Embryonic facial prominence (tissue), 1 donor: ENCODE measurements around the gene ADGRF1.
"Not testable (repeated sequence)": the region's sequence is repeated elsewhere in the genome, so short reads cannot be mapped to it uniquely, and the experiment has no call there.

Experiments used
- DNase-seq: peaks from one replicate; pipeline ENCODE4 v3.0.0-alpha.2; 2016; ENCODE audit errors: extremely low spot score

Gene ADGRF1

DNA sequence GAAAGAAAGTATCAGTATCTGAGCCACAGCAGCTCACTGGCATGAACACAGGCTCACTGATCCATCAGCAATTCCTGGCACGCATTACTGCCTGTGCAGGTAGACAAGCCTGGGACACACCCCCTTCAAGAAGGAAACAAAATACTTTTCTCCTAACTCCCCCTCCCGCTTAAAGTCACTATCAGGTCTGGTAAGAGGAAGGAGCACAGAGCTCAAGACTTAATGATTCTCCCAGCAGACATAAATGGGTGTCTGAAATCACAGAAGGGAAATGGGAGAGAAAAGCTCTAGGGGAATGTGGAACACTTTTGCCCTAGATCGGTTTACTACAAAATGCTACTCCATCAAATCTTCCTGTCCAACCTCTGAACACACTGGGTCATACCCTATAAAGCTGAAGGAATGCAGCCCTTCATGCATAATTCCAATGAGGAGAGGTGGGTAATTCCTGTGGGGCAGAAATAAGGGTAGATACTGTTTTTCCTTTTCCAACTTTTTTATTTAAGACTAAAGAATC lies at the start of gene ADGRF1:
TSS of gene ADGRF1 (minus strand) at position 58 of the 517 bp plus-strand sequence. CDS start 13,271 bp downstream, outside the sequence.
- no peak for DNase-seq

DNA sequence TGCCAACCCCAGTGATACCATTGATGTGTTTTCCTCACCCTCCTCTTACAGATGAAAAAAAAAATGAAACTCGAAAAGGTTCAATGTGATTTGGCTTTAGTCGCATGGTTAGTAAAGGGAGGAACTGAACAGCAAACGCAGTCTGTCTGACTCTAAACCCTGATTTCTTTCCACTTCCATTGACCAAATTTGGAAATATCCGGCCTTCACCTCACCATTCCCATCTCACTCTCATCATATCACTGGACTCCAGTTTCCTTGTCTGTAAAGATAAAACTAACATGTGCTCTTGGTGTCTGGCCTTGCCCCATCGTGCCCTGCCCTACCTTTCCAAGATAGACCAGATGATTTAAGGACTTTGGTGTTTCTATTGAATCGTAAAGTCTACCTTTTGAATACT lies 48.7 kb upstream of the ADGRF1 start:
- DNase-seq, result no peak

DNA sequence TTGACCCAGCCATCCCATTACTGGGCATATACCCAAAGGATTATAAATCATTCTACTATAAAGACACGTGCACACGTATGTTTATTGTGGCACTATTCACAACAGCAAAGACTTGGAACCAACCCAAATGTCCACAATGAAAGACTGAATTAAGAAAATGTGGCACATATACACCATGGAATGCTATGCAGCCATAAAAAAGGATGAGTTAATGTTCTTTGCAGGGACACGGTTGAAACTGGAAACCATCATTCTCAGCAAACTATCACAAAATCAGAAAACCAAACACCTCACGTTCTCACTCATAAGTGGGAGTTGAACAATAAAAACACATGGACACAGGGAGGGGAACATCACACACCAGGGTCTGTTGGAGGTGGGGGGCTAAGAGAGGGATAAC lies 47.3 kb upstream of the ADGRF1 start:
- DNase-seq, result not testable (repeated sequence)

DNA sequence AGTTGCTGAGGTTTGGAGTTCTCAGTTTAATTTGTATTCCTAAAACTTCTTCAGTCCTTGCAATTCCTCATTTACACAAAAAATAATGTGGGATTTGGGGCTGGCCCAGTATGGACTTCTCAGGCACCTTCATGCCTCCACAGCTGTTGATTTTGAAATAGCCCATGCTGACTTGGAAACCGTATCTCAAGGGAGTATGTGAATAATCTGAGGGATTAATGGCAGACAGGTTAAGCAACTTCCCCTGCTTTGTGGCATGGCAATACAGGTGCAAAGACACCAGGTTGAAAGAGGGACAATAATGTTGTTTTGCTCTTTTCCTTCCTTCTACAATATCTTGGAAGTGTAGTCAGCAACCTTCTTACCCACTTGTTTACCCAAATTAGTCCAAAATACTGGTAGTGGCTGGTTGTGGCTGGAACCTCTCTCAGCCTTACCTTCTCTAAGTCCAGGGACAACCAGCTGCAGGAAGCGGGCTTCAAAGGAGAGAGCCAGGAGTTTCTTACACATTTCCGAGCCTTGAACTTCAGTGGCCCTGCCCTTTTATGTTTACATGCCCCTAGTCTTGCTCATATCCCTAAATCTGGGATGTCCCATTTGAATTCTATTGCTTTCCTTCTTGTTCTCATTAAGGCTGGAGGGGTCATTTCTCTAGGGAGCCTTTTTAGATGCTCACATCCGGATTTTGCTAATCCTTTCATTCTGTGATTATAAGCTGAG lies 44.1 kb upstream of the ADGRF1 start:
- DNase-seq, result no peak

DNA sequence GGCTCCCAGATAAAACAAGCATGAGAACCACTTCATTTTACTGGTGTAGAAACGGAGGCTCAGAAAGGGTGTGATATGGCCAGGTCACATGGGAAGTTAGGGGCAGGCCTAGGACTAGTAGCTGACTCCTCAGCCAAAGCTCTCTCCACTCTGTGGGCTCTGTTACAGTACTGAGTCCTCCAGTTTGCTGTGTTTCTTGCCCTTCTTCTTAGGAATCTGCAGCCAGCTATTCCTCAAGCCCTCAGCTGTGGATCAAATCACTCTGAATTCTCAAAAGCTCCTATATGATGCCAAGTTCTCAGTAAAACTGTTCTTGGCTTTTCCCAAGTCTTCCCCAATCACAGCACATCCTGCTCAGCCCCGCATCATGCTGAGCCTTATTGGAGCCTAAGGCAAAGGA lies 42.5 kb upstream of the ADGRF1 start:
- DNase-seq, result no peak

DNA sequence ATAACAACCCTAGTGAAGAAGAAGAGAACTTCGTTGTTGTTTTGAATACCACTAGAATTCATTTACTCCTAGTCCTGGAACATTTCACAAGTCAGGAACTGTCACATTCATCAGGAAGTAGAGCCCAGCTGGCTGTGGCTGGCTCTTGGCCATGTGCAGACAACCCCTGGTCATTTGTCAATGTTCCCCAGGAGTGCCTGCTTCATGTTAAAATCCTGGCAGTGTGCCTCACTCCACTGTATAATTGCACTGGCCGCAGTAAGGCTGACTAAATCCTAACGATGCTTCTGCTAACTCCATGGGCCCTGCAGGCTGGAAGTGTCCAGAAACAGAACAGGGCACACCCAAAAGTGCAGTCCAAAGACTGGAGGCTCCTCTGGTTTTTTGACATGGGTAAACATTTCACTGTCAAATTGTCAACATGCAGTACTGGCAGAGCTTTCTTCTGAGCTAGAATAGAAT lies 41.5 kb upstream of the ADGRF1 start:
- no peak for DNase-seq

DNA sequence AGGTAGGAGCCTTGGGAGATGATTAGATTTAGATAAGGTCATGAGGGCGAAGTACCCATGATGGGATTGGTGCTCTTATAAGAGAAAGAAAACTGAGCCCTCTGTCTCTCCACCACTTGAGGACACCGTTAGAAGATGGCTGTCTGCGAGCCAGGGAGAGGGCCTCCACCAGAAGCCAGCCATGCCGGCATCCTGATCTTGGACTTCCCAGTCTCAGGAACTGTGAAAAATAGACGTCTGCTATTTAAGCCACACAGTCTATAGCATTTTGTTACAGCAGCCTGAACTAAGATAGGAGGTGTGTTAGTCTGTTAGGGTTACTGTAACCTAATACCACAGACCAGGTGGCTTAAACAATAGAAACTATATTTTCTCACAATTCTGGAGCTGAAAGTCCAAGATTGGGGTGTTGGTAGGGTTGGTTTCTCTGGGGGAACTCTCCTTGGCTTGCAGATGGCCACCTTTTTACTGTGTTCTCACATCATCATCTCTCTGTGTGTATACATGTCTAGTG lies 38.0 kb upstream of the ADGRF1 start:
- DNase-seq, result no peak

DNA sequence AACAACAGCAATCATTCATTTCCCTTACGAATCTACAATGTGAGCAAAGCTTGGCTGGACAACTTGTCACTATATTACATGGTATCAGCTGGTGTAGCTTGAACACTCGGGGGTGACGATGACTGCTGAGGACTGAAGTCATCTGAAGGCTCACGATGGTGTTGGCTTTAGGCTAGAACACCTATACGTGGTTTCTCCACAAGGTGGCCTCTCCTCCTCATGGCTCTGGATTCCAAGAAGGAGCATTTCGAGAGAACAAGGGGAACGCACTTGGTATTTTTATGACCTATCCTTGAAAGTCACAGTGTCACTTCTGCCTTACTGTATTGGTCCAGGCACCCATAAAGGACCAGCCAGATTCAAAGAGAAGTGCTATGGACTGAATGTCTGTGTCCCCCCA lies 37.5 kb upstream of the ADGRF1 start:
- no peak for DNase-seq

DNA sequence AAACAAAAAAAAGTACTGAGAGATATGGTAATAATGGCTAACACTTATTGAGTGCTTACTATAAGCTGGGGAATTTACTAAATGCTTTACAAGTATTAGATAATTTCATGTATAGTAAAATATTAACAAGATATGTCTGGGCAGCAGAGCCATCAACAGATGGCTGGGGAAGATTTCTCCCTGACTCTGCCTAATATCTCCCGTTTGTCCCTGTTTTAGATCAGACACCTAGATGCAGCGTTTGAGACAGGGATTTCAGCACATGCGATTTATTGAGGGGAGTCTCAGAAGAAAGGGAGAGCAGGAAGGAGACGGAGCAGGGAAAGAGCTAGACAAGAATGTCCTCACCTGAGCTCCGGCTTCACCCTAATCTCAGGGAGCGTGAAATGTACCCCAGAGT lies 36.9 kb upstream of the ADGRF1 start:
- DNase-seq, result no peak

DNA sequence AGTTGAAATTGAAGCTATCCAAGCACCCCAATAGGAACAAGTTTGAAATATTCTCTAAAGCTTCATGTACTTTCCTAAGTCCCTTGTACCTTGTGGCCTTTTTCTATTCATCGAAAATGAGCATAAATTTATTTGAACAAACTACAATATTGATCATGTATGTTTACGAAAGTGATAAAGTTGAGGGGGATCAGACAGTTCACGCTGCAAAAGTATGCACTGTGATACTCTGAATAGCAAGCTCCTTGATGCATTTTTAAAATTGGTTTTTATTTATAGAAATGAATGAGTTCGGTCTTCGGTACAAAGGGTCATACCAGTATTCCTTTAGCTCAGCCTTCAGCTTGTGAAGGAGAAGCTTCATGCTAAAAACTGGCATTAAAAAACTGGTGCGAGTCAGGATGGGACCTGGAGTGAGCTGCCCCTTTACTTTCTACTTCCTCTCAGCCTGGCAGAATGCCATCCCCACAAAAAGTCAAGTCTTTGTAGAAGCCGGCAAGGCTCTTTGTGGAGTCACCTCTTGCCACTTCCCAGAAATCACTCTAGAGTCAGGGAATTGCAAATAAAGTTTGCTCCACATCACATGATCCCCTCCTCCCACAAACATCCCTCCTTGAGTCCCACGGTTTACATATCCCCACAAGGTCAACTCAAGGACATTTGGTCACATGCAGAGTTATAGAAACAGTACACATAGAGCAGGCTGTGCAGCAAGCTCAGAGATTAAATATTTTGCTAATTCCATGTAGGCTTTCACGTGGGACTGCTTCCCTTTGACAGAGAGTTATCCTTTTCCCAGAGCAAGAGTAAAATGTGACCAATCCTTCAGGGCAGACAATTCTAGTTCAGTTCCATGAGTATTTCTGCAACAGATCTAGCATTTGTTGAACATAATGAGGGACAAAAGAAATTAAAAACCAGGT lies 34.6 kb upstream of the ADGRF1 start:
- no peak for DNase-seq

DNA sequence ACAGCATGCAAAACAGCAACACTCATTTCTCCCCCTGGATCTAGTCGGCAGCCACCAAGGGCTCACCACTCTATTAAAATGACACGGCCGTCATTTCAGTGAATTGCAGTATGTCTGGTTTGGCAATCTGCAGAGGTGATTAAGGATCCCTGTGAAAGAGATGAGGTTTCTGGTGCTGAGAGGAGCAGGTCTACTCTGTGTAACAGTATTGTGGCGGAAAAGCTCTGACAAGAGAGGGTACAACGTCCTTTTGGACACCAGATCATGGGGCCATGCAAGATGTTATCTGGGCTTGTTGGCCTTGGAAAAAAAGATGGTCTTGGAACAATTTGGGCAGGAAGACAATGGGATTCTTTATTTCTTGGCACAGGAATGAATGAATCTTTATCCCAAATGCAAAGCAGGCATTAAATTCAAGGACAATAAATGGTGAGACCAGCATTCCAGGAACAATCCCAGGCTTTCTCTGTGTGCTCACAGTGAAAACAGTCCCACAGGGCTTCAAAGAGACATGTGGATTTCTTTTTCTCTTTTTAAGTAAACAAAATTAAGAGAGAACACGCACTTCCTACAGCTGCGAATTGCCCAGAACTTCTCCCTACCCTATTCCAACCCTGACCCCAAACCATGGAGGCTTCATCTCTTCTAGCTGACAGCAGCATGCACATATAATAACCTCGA lies 33.7 kb upstream of the ADGRF1 start:
- no peak for DNase-seq

DNA sequence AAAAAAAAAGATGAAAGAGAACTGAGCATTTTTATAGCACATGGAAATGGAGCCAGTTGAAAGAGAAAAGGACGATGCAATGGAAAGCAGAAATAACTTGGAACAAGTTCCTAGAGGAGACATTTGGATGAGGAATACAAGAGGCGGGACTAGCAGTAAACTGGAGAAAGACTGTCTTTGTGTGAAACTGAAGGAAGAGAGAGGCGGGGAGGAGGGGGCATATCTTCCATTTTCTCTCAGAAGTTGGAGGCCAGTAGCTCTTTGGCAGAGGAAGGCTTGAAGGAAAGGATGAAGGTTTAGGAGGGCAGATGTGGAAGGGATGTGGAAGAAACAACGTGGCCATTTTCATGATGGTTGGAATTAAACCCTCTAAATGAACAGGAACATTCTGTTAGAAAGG lies 33.0 kb upstream of the ADGRF1 start:
- no peak for DNase-seq

DNA sequence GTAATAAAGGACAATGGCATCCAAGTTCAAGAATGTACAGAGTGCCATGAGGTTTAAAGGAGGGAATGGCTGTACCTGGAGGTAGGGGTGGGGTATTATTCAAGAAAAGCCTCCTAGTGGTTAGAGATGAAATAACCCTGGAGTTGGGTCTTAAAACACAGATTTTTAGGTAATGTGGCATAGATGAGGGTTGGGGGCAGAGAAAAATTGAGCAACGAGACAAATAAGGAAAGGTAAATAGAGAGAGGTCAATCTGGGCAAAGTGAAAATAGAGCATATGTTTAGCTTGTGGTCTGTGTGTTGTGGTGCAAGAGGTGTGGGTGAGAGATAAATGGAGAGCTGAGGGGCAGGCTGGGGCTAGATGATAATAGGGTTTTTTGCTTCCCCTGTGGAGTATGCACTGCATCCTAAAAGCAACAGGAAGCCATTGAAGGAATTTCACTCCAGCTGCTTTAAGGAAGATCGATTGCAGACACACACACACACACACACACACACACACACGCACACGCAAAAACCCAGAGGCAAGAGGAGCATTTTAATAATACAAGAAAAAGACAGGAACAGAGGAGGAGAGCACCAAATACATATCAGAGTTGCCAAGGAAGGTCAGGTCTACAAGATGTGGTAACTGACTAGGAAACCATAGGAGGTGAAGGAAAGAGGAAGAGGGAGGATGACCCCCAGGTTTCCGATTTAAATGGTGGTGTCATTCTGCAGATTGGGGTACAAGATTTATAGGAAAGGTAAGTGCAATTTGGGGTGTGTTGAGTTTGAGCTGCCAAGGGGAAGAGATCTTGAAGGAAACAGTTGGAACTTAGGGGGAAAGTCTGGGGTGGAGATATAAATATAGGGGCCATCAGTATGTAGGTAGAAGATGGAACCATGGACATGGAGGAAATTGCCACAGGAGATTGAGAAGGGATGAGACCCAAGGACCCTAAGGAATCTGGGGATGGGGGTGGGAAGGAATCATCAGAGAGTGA lies 31.3 kb upstream of the ADGRF1 start:
- DNase-seq, result no peak

DNA sequence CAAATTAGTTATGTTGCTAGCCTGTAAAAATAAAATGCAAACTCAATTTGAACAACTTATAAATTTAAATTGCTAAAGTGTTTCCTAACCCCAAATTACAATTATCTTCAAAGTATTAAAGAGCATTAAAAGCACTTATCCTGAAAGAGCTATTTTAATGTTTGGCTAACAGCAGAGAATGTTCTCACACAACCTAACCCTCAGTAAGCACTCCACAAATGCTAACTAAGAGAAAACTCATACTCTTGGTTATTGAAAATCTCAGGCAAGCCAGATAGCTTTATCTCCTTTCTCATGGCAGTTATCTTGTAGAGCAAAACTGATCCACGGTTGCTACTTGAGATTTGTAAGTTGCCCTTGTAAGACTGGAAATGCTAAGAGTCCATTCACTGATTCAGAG lies 30.5 kb upstream of the ADGRF1 start:
- DNase-seq, result no peak

DNA sequence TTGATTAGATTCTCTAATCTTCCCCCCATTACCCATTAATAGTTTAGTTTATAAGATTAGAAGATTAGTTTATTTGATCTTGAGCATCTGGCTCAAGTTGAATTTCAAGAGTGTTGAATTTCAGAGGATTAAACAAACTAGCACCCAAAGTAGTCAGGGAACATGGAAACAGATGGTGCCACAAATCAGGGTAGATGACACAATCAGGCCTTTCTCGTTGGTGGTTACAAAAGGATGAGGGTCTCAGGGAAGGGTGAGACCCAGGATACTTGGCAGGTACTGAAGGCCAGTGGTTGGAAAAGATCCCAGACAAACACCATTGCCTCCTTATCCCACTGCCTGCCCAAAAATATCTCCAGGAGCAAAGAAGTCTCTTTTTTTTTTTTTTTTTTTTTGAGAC lies 29.5 kb upstream of the ADGRF1 start:
- no peak for DNase-seq

DNA sequence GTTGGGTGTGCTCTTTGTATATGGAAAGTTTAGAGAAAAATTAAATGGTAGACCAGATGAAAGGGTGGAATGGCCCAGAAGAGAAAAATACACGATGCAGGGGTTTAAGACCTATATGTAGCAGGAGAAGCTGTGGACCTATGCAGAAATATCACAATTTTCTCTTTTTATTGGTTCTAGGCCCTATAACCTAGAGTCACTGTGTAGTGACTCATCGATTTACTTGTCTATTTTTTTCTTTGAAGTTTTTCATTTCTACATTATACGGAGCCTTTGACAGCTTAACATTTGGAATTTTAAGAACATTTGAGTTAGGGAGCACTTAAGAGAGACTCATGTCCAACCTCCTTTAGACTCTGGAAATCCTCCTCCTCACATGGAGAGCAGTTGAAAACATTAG lies 28.3 kb upstream of the ADGRF1 start:
- DNase-seq, result no peak

DNA sequence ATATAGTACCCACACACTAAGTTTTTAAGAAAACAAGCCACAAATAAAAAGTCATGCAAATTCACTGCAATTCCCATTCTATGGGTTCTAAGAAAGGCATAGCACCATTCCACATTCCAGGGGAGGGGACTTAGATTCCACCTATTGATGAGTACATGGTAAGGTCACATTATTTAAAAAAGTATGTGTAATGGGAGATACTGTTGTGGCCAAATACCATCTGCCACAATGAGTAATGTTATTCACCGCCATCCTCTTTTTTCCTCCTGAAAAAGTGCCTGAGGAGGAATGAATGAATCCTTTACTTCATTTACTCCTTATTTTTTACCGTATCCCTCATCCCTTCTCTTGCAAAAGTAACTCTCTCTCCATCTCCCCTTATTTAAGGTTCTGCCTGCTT lies 27.0 kb upstream of the ADGRF1 start:
- DNase-seq, result no peak

DNA sequence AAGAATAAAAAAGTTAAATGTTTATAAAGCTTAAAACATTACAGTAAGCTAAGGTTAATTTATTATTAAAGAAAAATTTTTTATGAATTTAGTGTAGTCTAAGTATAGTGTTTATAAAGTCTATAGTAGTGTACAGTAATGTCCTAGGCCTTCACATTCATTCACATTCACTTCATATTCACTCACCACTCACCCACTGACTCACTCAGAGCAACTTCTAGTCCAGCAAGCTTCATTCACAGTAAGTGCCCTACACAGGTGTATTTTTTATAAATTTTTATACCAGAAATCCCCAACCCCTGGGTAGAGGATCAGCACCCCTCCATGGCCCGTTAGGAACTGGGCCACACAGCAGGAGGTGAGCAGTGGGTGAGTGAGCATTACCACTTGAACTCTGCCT lies 24.3 kb upstream of the ADGRF1 start:
- no peak for DNase-seq

DNA sequence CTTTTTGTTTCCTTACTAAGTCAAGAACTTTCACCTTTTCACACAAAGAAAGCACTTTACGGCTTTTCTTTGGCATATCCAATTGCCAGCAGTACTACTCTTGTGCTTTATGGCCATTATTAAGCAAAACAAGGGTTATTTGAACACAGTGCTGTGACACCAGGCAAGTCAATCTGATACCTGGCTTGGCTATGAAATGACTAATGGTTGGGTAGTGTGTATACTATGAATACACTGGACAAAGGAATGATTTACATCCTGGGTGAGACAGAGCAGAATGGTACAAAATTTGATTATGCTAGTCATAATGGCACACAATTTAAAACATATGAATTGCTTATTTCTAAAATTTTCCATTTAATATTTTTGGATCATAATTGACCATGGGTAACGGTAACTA lies 22.1 kb upstream of the ADGRF1 start:
- no peak for DNase-seq

DNA sequence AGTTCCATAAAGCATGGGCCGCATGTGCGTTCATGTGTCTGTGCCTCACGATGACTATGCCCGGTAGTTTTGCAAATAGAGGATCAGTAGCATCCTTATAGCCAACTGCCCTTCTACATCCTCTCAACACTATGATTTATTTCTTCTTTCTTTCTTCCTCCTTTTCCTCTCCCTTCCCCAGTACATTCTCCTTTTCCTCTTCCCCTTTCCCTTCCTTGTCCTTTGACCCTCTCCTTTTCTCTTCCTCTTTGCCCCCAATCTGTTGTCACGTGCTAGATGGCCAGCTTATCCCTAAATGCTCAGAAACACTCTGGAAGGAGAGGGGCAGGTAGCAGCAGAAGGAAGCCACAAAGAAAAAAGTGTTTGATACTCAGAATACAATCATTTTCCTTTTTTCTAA lies 20.2 kb upstream of the ADGRF1 start:
- DNase-seq, result no peak
